ENCODE results near the gene RASIP1.
"Not testable (repeated sequence)": the region's sequence is repeated elsewhere in the genome, so short reads cannot be mapped to it uniquely, and the experiment has no call there.

The RASIP1 gene

GRCh38 chr19:48740164-48740972 lies at the start of gene RASIP1:
Gene RASIP1, minus strand, starts transcription at chr19:48740610. Its CDS starts 328 bp downstream, at chr19:48740282.
- H3K27me3 ChIP-seq (ENCODE audit: insufficient read depth, insufficient read length), result peaks cover 16% of the 10 kb centered on the region
- H3K36me3 ChIP-seq (ENCODE audit: insufficient read depth, insufficient read length, low read length), result no peaks in the 10 kb centered on the region
- H3K9me3 ChIP-seq (ENCODE audit: insufficient read depth, low read length), result no peaks in the 10 kb centered on the region
- peak within 1 kb of the TSS; percentile 77 for H3K9ac ChIP-seq (ENCODE audit: insufficient read length, low read depth)
- peak within 1 kb of the TSS; percentile 46 for H3K4me3 ChIP-seq (ENCODE audit: insufficient read length, low read depth)
- TF ChIP-seq YY1 (IDR thresholded peaks at IDR 0.05; ENCODE audit: insufficient read depth, insufficient read length) (no peak), SUZ12 (IDR thresholded peaks at IDR 0.05; ENCODE audit: extremely low read depth, insufficient read depth, insufficient read length) (no peak), ZNF274 (IDR thresholded peaks at IDR 0.05; ENCODE audit: low read depth, low read length) (no peak)
- DNase-seq (ENCODE audit: low read depth, low spot score), result no peak
- H3K4me1 ChIP-seq (ENCODE audit: insufficient read depth, insufficient read length), result peaks cover 11% of the 10 kb centered on the region

GRCh38 chr19:48787331-48787730 lies 46.9 kb upstream of the RASIP1 start:
- DNase-seq (ENCODE audit: low read depth, low spot score); H3K36me3 ChIP-seq (ENCODE audit: insufficient read depth, insufficient read length, low read length); H3K4me3 ChIP-seq (ENCODE audit: insufficient read length, low read depth); H3K9me3 ChIP-seq (ENCODE audit: insufficient read depth, low read length); H3K4me1 ChIP-seq (ENCODE audit: insufficient read depth, insufficient read length); H3K27me3 ChIP-seq (ENCODE audit: insufficient read depth, insufficient read length); H3K9ac ChIP-seq (ENCODE audit: insufficient read length, low read depth): not testable (repeated sequence)

- H3K36me3 ChIP-seq (ENCODE audit: insufficient read depth, insufficient read length, low read length); H3K4me1 ChIP-seq (ENCODE audit: insufficient read depth, insufficient read length); H3K9ac ChIP-seq (ENCODE audit: insufficient read length, low read depth); H3K9me3 ChIP-seq (ENCODE audit: insufficient read depth, low read length); H3K4me3 ChIP-seq (ENCODE audit: insufficient read length, low read depth); H3K27me3 ChIP-seq (ENCODE audit: insufficient read depth, insufficient read length); DNase-seq (ENCODE audit: low read depth, low spot score): not testable (repeated sequence)
These were observed 46.0 kb upstream of the RASIP1 start for GRCh38 chr19:48786422-48786821.

GRCh38 chr19:48784527-48784926 lies 44.1 kb upstream of the RASIP1 start:
- no peak for DNase-seq (ENCODE audit: low read depth, low spot score)
- Histone ChIP-seq H3K9me3 (ENCODE audit: insufficient read depth, low read length) (no peaks in the 10 kb centered on the region), H3K36me3 (ENCODE audit: insufficient read depth, insufficient read length, low read length) (no peaks in the 10 kb centered on the region), H3K9ac (ENCODE audit: insufficient read length, low read depth) (no peak overlapping the region), H3K4me1 (ENCODE audit: insufficient read depth, insufficient read length) (no peaks in the 10 kb centered on the region), H3K4me3 (ENCODE audit: insufficient read length, low read depth) (no peak overlapping the region), H3K27me3 (ENCODE audit: insufficient read depth, insufficient read length) (no peaks in the 10 kb centered on the region)
- TF ChIP-seq YY1 (IDR thresholded peaks at IDR 0.05; ENCODE audit: insufficient read depth, insufficient read length), result no peak
- TF ChIP-seq ZNF274 (IDR thresholded peaks at IDR 0.05; ENCODE audit: low read depth, low read length), result no peak
- no peak for TF ChIP-seq SUZ12 (IDR thresholded peaks at IDR 0.05; ENCODE audit: extremely low read depth, insufficient read depth, insufficient read length)

- DNase-seq (ENCODE audit: low read depth, low spot score), result no peak
- no peaks in the 10 kb centered on the region for H3K9me3 ChIP-seq (ENCODE audit: insufficient read depth, low read length)
- no peak overlapping the region for H3K9ac ChIP-seq (ENCODE audit: insufficient read length, low read depth)
- H3K4me1 ChIP-seq (ENCODE audit: insufficient read depth, insufficient read length), result no peaks in the 10 kb centered on the region
- no peaks in the 10 kb centered on the region for H3K36me3 ChIP-seq (ENCODE audit: insufficient read depth, insufficient read length, low read length)
- no peak overlapping the region for H3K4me3 ChIP-seq (ENCODE audit: insufficient read length, low read depth)
- TF ChIP-seq ZNF274 (IDR thresholded peaks at IDR 0.05; ENCODE audit: low read depth, low read length), result no peak
- no peak for TF ChIP-seq YY1 (IDR thresholded peaks at IDR 0.05; ENCODE audit: insufficient read depth, insufficient read length)
- no peak for TF ChIP-seq SUZ12 (IDR thresholded peaks at IDR 0.05; ENCODE audit: extremely low read depth, insufficient read depth, insufficient read length)
- no peaks in the 10 kb centered on the region for H3K27me3 ChIP-seq (ENCODE audit: insufficient read depth, insufficient read length)
These were observed 40.4 kb upstream of the RASIP1 start for GRCh38 chr19:48780631-48781391.

- Histone ChIP-seq H3K9me3 (ENCODE audit: insufficient read depth, low read length) (no peaks in the 10 kb centered on the region), H3K9ac (ENCODE audit: insufficient read length, low read depth) (no peak overlapping the region), H3K36me3 (ENCODE audit: insufficient read depth, insufficient read length, low read length) (no peaks in the 10 kb centered on the region), H3K4me1 (ENCODE audit: insufficient read depth, insufficient read length) (no peaks in the 10 kb centered on the region), H3K27me3 (ENCODE audit: insufficient read depth, insufficient read length) (no peaks in the 10 kb centered on the region), H3K4me3 (ENCODE audit: insufficient read length, low read depth) (no peak overlapping the region)
- no peak for TF ChIP-seq YY1 (IDR thresholded peaks at IDR 0.05; ENCODE audit: insufficient read depth, insufficient read length)
- no peak for TF ChIP-seq SUZ12 (IDR thresholded peaks at IDR 0.05; ENCODE audit: extremely low read depth, insufficient read depth, insufficient read length)
- no peak for TF ChIP-seq ZNF274 (IDR thresholded peaks at IDR 0.05; ENCODE audit: low read depth, low read length)
- no peak for DNase-seq (ENCODE audit: low read depth, low spot score)
These were observed 39.2 kb upstream of the RASIP1 start for GRCh38 chr19:48779636-48780035.

- no peak overlapping the region for H3K9ac ChIP-seq (ENCODE audit: insufficient read length, low read depth)
- TF ChIP-seq SUZ12 (IDR thresholded peaks at IDR 0.05; ENCODE audit: extremely low read depth, insufficient read depth, insufficient read length) (no peak), YY1 (IDR thresholded peaks at IDR 0.05; ENCODE audit: insufficient read depth, insufficient read length) (no peak), ZNF274 (IDR thresholded peaks at IDR 0.05; ENCODE audit: low read depth, low read length) (no peak)
- H3K27me3 ChIP-seq (ENCODE audit: insufficient read depth, insufficient read length), result no peaks in the 10 kb centered on the region
- no peaks in the 10 kb centered on the region for H3K36me3 ChIP-seq (ENCODE audit: insufficient read depth, insufficient read length, low read length)
- no peak overlapping the region for H3K4me3 ChIP-seq (ENCODE audit: insufficient read length, low read depth)
- H3K9me3 ChIP-seq (ENCODE audit: insufficient read depth, low read length), result no peaks in the 10 kb centered on the region
- no peaks in the 10 kb centered on the region for H3K4me1 ChIP-seq (ENCODE audit: insufficient read depth, insufficient read length)
- DNase-seq (ENCODE audit: low read depth, low spot score), result no peak
These were observed 37.3 kb upstream of the RASIP1 start for GRCh38 chr19:48777720-48778119.

All from NT2/D1 (cell line).